D721Med (cell line): ENCODE results near the gene MMP21.

Experiments used
- DNase-seq: peaks from one replicate; pipeline ENCODE4 v3.0.0; 2011; ENCODE audit warnings: low spot score; ENCODE audit not compliant: insufficient read length
- FAIRE-seq: peaks from 2 replicates; lab custom pipeline; 2011; peaks lifted over from hg19 to GRCh38; lab: Jason Lieb, UNC
- CTCF ChIP-seq: IDR thresholded peaks from 2 replicates; pipeline ENCODE4 v1.5.1; 2012; ENCODE audit warnings: mild to moderate bottlenecking, control low read depth; ENCODE audit not compliant: insufficient read depth; ENCODE audit errors: missing control alignments

The MMP21 gene

GRCh38 chr10:125801574-125801973, 26.0 kb upstream of the MMP21 start:
- no peak for DNase-seq
- TF ChIP-seq CTCF: no peak
- FAIRE-seq: no peak

GRCh38 chr10:125799451-125800182, 24.0 kb upstream of the MMP21 start:
- DNase-seq (no peak), FAIRE-seq (no peak)
- no peak for TF ChIP-seq CTCF

- no peak for FAIRE-seq
These were observed 22.5 kb upstream of the MMP21 start for GRCh38 chr10:125797994-125798662.

GRCh38 chr10:125797424-125797823, 21.8 kb upstream of the MMP21 start:
- TF ChIP-seq CTCF: no peak
- DNase-seq (no peak), FAIRE-seq (no peak)

More at GRCh38 chr10:125797994-125798662, 22.5 kb upstream of the MMP21 start:
- DNase-seq: no peak
- no peak for TF ChIP-seq CTCF

GRCh38 chr10:125795637-125796190, 20.1 kb upstream of the MMP21 start:
- FAIRE-seq (no peak), DNase-seq (no peak)
- no peak for TF ChIP-seq CTCF

- DNase-seq: no peak
- no peak for FAIRE-seq
These were observed 19.5 kb upstream of the MMP21 start for GRCh38 chr10:125795128-125795527.

More at GRCh38 chr10:125795128-125795527, 19.5 kb upstream of the MMP21 start:
- TF ChIP-seq CTCF: no peak
